ENCODE data around the gene RIMBP2. TPM values are rescaled to one million over a fixed set of nuclear protein-coding genes. Genes with fewer than 3 reads are reported as not detected.
"Not testable (repeated sequence)": the region's sequence is repeated elsewhere in the genome, so short reads cannot be mapped to it uniquely, and the experiment has no call there.

RIMBP2 gene
- total RNA-seq, 1 donor from 2014 or later = 0.09 TPM

DNA sequence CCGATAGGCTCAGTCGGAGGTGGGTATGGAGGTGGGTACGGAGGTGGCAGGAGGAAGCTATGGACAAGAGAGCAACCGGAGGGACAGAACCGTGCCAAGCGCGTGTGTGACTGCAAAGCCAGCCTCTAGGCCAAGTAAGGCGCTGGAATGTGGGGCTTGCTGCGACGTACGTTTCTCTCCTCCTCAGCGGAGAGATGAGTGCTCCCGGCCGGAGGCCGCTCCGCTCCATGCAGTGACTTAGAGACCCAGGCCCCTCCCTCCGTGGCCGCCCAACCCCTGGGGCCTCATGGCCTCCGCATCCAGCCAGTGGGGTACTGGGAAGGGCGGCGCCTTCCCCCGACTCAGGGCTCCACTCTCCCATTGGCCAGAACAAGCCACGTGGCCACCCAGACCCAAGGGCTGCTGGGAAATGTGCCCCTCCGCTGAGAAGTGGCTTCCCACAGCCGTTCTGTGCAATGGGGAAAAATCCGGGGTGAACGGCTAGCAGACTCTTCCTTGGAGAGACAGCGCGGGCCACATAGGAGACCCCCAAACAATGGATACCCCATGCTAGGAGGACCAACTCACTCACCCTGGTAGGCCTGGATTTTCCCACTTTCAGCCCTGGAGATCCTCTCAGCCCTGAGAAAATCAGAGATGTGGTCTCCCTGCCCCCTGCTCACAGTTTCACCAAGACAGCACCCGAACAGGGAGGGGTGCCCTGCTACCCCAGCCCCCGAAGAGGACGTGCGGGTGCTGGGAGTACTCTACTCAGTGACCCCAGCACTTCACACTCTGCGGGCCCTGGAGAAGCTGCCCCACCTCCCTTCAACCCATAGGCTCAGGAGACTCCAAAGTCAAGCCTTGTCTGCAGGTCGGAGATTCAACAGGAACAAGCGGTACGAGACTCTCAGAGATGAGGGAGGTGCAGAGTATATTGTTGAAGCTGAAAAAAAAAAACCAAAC is 66.7 kb downstream of the RIMBP2 start:
- ATAC-seq (peak; percentile 26), DNase-seq (no peak)
- peaks cover 5% of the 10 kb centered on the region for H3K27me3 ChIP-seq
- no peak overlapping the region for H3K4me3 ChIP-seq
- intact Hi-C loops (cut with DNase I) = no loop called here
- H3K4me1 ChIP-seq = no peaks in the 10 kb centered on the region
- H3K36me3 ChIP-seq = no peaks in the 10 kb centered on the region
- no peaks in the 10 kb centered on the region for H3K9me3 ChIP-seq
- no peak for TF ChIP-seq CTCF (IDR thresholded peaks at IDR 0.05)
- H3K27ac ChIP-seq = no peak overlapping the region

DNA sequence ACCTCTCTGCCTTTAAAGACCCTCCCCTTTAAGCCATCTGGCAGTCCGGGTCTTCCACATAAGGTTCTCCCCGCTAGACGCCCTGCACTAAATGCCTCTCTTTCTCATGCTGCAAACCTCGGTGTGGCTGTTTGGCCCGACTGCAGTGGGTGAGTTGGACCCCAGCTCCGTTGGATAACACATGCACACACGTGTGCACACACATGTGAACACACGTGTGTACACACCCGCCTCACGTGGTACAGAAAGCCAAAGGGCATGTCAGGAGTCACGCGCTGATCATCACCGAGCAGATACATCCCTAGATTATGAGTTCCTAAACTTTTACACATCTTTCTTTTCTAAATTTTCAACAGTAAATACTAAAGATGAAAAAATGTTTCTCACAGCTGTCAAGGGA is 68.3 kb downstream of the RIMBP2 start:
- no peak overlapping the region for H3K27ac ChIP-seq
- H3K27me3 ChIP-seq = peaks cover 5% of the 10 kb centered on the region
- H3K4me1 ChIP-seq = no peaks in the 10 kb centered on the region
- no peak overlapping the region for H3K4me3 ChIP-seq
- H3K36me3 ChIP-seq = no peaks in the 10 kb centered on the region
- intact Hi-C loops (cut with DNase I) = no loop called here
- DNase-seq (no peak), ATAC-seq (no peak)
- no peak for TF ChIP-seq CTCF (IDR thresholded peaks at IDR 0.05)
- H3K9me3 ChIP-seq = no peaks in the 10 kb centered on the region

DNA sequence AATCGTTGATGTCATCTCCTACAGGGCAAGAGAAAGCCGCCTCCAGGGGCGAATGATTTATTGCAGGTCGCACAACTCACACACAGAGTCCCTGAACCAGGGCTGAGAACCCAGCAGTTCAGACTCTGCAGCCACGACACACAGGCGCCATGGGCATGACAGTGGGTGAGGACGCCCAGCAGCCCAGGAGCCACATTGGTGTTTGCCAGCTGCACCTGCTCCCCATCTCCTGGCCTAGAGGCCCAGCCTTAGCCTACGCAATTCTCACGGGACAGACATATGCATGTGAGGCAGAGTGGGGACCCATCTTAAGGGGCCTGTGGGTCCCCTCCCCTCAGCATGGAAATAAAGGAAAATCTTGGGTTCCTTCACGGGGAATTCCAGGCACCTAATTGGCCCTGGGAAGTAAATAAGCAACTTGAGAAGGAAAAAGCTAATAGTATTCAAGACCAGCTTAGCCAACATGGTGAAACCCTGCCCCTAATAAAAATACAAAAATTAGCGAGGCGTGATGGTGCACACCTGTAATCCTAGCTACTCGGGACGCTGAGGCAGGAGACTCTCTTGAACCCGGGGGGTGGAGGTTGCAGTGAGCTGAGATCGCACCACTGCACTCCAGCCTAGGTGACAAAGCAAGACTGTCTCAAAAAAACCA is 69.3 kb downstream of the RIMBP2 start:
- Histone ChIP-seq H3K9me3 (no peaks in the 10 kb centered on the region), H3K4me1 (no peaks in the 10 kb centered on the region), H3K36me3 (no peaks in the 10 kb centered on the region), H3K27me3 (peaks cover 5% of the 10 kb centered on the region), H3K27ac (no peak overlapping the region), H3K4me3 (no peak overlapping the region)
- TF ChIP-seq CTCF (IDR thresholded peaks at IDR 0.05) = no peak
- DNase-seq (no peak), ATAC-seq (no peak)
- intact Hi-C loops (cut with DNase I) = no loop called here

GRCh38 chr12:130646191-130646590 is 69.9 kb downstream of the RIMBP2 start:
- H3K4me3 ChIP-seq; H3K27ac ChIP-seq; H3K27me3 ChIP-seq; H3K9me3 ChIP-seq; ATAC-seq; DNase-seq; H3K4me1 ChIP-seq; intact Hi-C loops (cut with DNase I); H3K36me3 ChIP-seq: not testable (repeated sequence)

- no peak for ATAC-seq
- Histone ChIP-seq H3K36me3 (no peaks in the 10 kb centered on the region), H3K4me3 (no peak overlapping the region), H3K27me3 (peaks cover 5% of the 10 kb centered on the region), H3K27ac (no peak overlapping the region), H3K9me3 (no peaks in the 10 kb centered on the region), H3K4me1 (no peaks in the 10 kb centered on the region)
- intact Hi-C loops (cut with DNase I) = no loop called here
- no peak for DNase-seq
- no peak for TF ChIP-seq CTCF (IDR thresholded peaks at IDR 0.05)
Observed at GRCh38 chr12:130645751-130646150, 70.3 kb downstream of the RIMBP2 start.

DNA sequence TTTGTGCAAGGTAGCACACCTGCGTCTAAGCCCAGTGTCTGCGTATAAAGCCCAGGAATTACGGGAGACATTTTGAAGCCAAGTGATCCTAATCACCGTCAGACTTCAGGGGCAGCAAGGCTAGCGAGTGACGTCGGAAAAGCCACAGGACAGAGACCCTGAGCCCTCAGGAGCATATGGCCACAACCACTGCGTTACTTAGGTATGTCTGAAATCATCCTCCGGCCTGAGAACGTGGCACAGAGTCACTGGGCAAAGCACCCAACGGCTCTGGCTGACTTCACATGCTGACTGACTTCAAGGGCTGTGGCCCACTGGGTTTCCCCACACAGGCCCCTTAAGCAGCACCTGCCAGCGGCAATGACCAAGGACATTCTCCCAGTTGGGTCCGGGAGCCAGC is 71.5 kb downstream of the RIMBP2 start:
- no peaks in the 10 kb centered on the region for H3K9me3 ChIP-seq
- intact Hi-C loops (cut with DNase I) = no loop called here
- no peak for ATAC-seq
- H3K4me1 ChIP-seq = no peaks in the 10 kb centered on the region
- DNase-seq = no peak
- H3K27ac ChIP-seq = no peak overlapping the region
- no peak overlapping the region for H3K4me3 ChIP-seq
- peaks cover 5% of the 10 kb centered on the region for H3K27me3 ChIP-seq
- H3K36me3 ChIP-seq = no peaks in the 10 kb centered on the region
- no peak for TF ChIP-seq CTCF (IDR thresholded peaks at IDR 0.05)
